AG10803 (cell line): ENCODE results near the gene ZNF346.

Source experiments
- DNase-seq: peaks from one replicate; pipeline ENCODE4 v3.0.0; 2010; ENCODE audit warnings: low read depth
- H3K4me3 ChIP-seq: 2 replicates; pipeline ENCODE4 v1.5.1; 2011; ENCODE audit warnings: mild to moderate bottlenecking, low read length, control low read depth
- CTCF ChIP-seq: conservative IDR thresholded peaks from 2 replicates; pipeline ENCODE4 v1.5.1; 2011; ENCODE audit warnings: mild to moderate bottlenecking, low read length, control low read depth, inconsistent platforms

ZNF346 gene

GRCh38 chr5:177100714-177101121 is 78.2 kb downstream of the ZNF346 start:
- no peak for TF ChIP-seq CTCF
- no peak overlapping the region for H3K4me3 ChIP-seq
- no peak for DNase-seq

GRCh38 chr5:177103523-177104253 is 81.2 kb downstream of the ZNF346 start:
- H3K4me3 ChIP-seq = no peak overlapping the region
- no peak for TF ChIP-seq CTCF
- no peak for DNase-seq

- no peak for TF ChIP-seq CTCF
- DNase-seq = no peak
- H3K4me3 ChIP-seq = no peak overlapping the region
These were observed 83.4 kb downstream of the ZNF346 start for GRCh38 chr5:177105691-177106476.

- DNase-seq = no peak
- no peak overlapping the region for H3K4me3 ChIP-seq
- TF ChIP-seq CTCF = no peak
These were observed 84.7 kb downstream of the ZNF346 start for GRCh38 chr5:177107159-177107558.

GRCh38 chr5:177109810-177110209 is 87.3 kb downstream of the ZNF346 start:
- DNase-seq = no peak
- no peak overlapping the region for H3K4me3 ChIP-seq
- TF ChIP-seq CTCF = no peak

- peak; percentile 94 for TF ChIP-seq CTCF
- DNase-seq = no peak
- peak overlapping the region; percentile 17; the same call in 1 of the 2 replicates for H3K4me3 ChIP-seq
These were observed 89.4 kb downstream of the ZNF346 start for GRCh38 chr5:177111720-177112394.
